Adrenal gland (tissue), 12 donors: ENCODE data around the gene TUSC7. TPM values are rescaled to one million over a fixed set of nuclear protein-coding genes. Genes with fewer than 3 reads are reported as not detected.

ENCODE experiments used
- DNase-seq, 7 donors: peaks; one replicate each; pipeline ENCODE4 v3.0.0-alpha.2; 2019 to 2020
- H3K27ac ChIP-seq, 5 donors: fragments of 200-600 bp; sonication (generic) in 4 of 5; 1 replicate in 3 of 5; 2 replicates in 2 of 5; pipeline versions ENCODE4 v1.5.1 to v1.8.0; 2016 to 2020; ENCODE audit warnings: mild to moderate bottlenecking in 1 of 5
- H3K27me3 ChIP-seq: fragments of 200-600 bp; 2 replicates; pipeline ENCODE4 v1.8.0; 2021
- H3K36me3 ChIP-seq, 2 donors: fragments of 200-600 bp; replicated peaks in 1 of 2; 1 replicate in 1 of 2; 2 replicates in 1 of 2; pipeline versions ENCODE4 v1.5.1 to v1.8.0; 2018 to 2022
- H3K4me1 ChIP-seq, 2 donors: fragments of 200-600 bp; replicated peaks in 1 of 2; 1 replicate in 1 of 2; 2 replicates in 1 of 2; pipeline versions ENCODE4 v1.5.1 to v1.8.0; 2018 to 2021
- H3K4me3 ChIP-seq, 4 donors: fragments of 200-600 bp; sonication (generic) in 3 of 4; one replicate each; pipeline ENCODE4 v1.5.1; 2016 to 2018
- H3K9me3 ChIP-seq, 3 donors: fragments of 200-600 bp; sonication (generic) in 1 of 3; replicated peaks in 1 of 3; 1 replicate in 2 of 3; 2 replicates in 1 of 3; pipeline versions ENCODE4 v1.5.1 to v1.8.0; 2016 to 2021
- POLR2A ChIP-seq, 2 donors: fragments of 450-650 bp; IDR thresholded peaks; one replicate each; pipeline ENCODE4 v1.6.1; 2017; ENCODE audit warnings: antibody characterized with exemption in 2 of 2, mild to moderate bottlenecking in 2 of 2, moderate library complexity in 1 of 2
- WGBS, 4 donors: extraction: QIAGEN DNeasy Blood & Tissue Kit in 2 of 4; methylation state at CpG; one replicate each; pipeline versions ENCODE4 v1.1.5 to v1.1.7; 2013 to 2017; 5-methylcytosine and 5-hydroxymethylcytosine counted together
- intact Hi-C, 2 donors: fragments of 100-400 bp; cut with DNase I; formaldehyde crosslinking; loops; one replicate each; pipeline versions ENCODE4 v1.14.1 to v1.15.0; 2022 to 2023
- polyA plus RNA-seq, 3 donors: library from polyadenylated mRNA; stranded (reverse); fragments of 200-250 nt in 2 of 3; fragments of 350-450 nt in 1 of 3; fragmentation: Illumina TruSeq in 1 of 3; extraction: RNeasy Lipid Tissue Mini Kit (QIAGEN cat#74804) in 1 of 3; gene quantifications; one replicate each; pipeline ENCODE4 v1.2.3, GENCODE V29; 2013 to 2014
- total RNA-seq, 9 donors: library from RNA; depleted of rRNA in 4 of 9; stranded (reverse); fragments of >200 nt in 4 of 9; fragments of 120-200 nt in 1 of 9; fragmentation: NEBNext Ultra II Directional in 1 of 9; extraction: Animal tissue kit (Norgen Biotek cat#: 25700) in 1 of 9; gene quantifications; one replicate each; pipeline versions ENCODE4 v1.1.0 to v1.2.4, GENCODE V29; 2013 to 2023
- TF ChIP-seq, protein P1 (sequence below), 6 experiments: fragments of 450-650 bp in 4 of 6; fragments of 200-600 bp in 2 of 6; sonication (generic) in 1 of 6; IDR thresholded peaks; 1 replicate in 5 of 6; 2 replicates in 1 of 6; pipeline versions ENCODE4 v1.5.1 to v1.8.0; 2016 to 2021; ENCODE audit warnings: antibody characterized with exemption in 6 of 6, mild to moderate bottlenecking in 2 of 6, moderate library complexity in 1 of 6
- donor health status: healthy with polysubstance abuse.
- donor health status: Bipolar disorder and iron deficiency.
- donor health status: DM: yes; HTN: yes; CAD: no.
- donor health status: DM: no; HTN: no; CAD: no.
- donor health status: DM: no; HTN: no; CAD: no.
- donor health status: DM: yes; HTN: yes; CAD: no.

TUSC7 gene
- total and polyA plus RNA-seq, 12 donors = not detected

DNA sequence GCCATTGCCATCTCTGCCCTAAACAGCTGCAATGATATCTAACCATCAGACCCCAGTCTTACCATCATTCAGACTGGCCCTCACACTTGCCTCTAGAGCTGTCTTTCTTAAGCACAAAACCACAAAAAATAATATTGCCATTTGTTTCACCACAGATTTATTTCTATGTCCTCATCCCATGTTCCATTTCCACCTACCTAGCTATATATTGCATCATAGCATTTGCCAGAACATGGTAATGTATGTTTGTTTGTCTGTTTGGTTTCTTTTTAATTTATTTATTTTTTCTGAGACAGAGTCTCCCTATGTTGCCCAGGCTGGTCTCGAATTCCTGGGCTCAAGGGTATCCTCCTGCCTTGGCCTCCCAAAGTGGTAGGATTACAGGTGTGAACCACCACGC lies 18.5 kb upstream of the TUSC7 start:
- no peaks in the 10 kb centered on the region for H3K9me3 ChIP-seq
- no peak for TF ChIP-seq POLR2A (IDR thresholded peaks at IDR 0.05)
- TF ChIP-seq, protein P1, sequence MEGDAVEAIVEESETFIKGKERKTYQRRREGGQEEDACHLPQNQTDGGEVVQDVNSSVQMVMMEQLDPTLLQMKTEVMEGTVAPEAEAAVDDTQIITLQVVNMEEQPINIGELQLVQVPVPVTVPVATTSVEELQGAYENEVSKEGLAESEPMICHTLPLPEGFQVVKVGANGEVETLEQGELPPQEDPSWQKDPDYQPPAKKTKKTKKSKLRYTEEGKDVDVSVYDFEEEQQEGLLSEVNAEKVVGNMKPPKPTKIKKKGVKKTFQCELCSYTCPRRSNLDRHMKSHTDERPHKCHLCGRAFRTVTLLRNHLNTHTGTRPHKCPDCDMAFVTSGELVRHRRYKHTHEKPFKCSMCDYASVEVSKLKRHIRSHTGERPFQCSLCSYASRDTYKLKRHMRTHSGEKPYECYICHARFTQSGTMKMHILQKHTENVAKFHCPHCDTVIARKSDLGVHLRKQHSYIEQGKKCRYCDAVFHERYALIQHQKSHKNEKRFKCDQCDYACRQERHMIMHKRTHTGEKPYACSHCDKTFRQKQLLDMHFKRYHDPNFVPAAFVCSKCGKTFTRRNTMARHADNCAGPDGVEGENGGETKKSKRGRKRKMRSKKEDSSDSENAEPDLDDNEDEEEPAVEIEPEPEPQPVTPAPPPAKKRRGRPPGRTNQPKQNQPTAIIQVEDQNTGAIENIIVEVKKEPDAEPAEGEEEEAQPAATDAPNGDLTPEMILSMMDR (IDR thresholded peaks at IDR 0.05) = no peak
- H3K36me3 ChIP-seq = no peaks in the 10 kb centered on the region
- WGBS, 4 donors = 79 to 92% (median 83%) methylated on average over 2 of the region's 2 CpGs
- intact Hi-C loops = no loop called here
- H3K27ac ChIP-seq = no peak overlapping the region
- no peak overlapping the region for H3K4me3 ChIP-seq
- no peak for DNase-seq
- H3K27me3 ChIP-seq = no peaks in the 10 kb centered on the region
- no peaks in the 10 kb centered on the region for H3K4me1 ChIP-seq

DNA sequence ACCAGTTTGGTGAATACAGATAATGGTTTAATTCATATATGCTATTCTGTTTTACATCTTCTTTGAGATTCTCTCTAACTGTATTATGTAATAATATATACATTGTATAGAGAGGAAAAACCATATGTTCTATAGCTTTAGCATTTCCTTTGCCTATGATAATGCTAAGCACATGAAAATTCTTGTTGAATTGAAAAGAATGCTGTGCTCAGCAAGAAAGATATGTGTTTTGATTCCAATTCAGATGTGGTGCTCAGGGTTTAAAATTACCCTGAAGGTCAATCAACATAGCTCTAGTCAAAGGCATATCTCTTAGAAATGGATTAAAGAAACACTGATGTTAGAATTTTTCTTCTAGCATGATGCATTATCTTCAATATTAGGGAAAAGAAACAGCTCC lies 8.5 kb upstream of the TUSC7 start:
- TF ChIP-seq POLR2A (IDR thresholded peaks at IDR 0.05) = no peak
- TF ChIP-seq, protein P1 (IDR thresholded peaks at IDR 0.05) = no peak
- H3K36me3 ChIP-seq = no peaks in the 10 kb centered on the region
- no peaks in the 10 kb centered on the region for H3K27me3 ChIP-seq
- intact Hi-C loops = no loop called here
- no peak overlapping the region for H3K4me3 ChIP-seq
- no peaks in the 10 kb centered on the region for H3K9me3 ChIP-seq
- H3K4me1 ChIP-seq = no peaks in the 10 kb centered on the region
- no peak overlapping the region for H3K27ac ChIP-seq
- no peak for DNase-seq

DNA sequence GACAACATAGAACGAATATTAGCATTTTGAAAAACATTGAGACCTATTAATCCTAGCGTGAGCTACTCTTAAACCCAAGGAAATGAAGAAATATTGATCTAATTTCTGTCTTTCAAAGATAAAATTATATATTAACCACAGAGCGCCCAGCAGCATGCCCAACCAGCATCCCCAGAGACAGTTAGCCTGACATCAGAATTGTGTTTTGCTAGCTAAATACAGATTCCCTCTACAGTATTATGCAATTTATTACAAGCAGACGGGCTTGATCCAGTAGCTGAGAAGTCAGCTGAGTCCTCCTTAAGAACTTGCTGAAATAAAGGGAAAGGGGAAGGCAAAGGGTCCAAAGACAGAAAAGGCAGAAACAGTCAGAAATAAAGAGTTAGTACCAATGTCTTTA lies 7.2 kb upstream of the TUSC7 start:
- no peak for DNase-seq
- no peaks in the 10 kb centered on the region for H3K9me3 ChIP-seq
- H3K36me3 ChIP-seq = no peaks in the 10 kb centered on the region
- H3K4me3 ChIP-seq = no peak overlapping the region
- H3K27me3 ChIP-seq = no peaks in the 10 kb centered on the region
- TF ChIP-seq, protein P1 (IDR thresholded peaks at IDR 0.05) = no peak
- TF ChIP-seq POLR2A (IDR thresholded peaks at IDR 0.05) = no peak
- no peak overlapping the region for H3K27ac ChIP-seq
- no peaks in the 10 kb centered on the region for H3K4me1 ChIP-seq
- WGBS, 4 donors = 61 to 67% (median 64%) methylated on average over 4 of the region's 4 CpGs
- intact Hi-C loops = no loop called here

DNA sequence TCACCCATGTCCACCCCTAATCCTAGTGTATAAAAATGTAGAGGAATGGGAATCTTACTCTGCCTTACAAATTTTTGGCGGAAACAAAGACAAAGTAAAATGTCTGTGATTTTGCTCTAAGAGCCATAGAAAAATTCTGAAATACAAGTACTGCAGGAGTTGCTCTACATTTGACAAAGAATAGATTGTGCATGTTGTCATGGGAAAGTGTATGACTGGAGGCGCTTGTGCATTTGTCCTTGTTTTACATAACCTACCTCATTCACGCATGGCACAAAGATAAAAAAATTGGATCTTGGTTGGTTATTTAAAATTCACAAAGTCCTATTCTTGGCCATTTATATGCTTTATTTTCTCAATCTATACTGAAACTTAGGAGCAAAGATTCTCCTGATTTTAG lies 2.0 kb upstream of the TUSC7 start:
- no peaks in the 10 kb centered on the region for H3K36me3 ChIP-seq
- H3K9me3 ChIP-seq = no peaks in the 10 kb centered on the region
- DNase-seq = no peak
- no peaks in the 10 kb centered on the region for H3K4me1 ChIP-seq
- no peak overlapping the region for H3K27ac ChIP-seq
- no peaks in the 10 kb centered on the region for H3K27me3 ChIP-seq
- 81 to 97% (median 88%) methylated on average over 3 of the region's 3 CpGs for WGBS, 4 donors
- intact Hi-C loops = no loop called here
- H3K4me3 ChIP-seq = no peak overlapping the region
- no peak for TF ChIP-seq POLR2A (IDR thresholded peaks at IDR 0.05)
- TF ChIP-seq, protein P1 (IDR thresholded peaks at IDR 0.05) = no peak
